Medulla oblongata (tissue), 1 donor: Measurements from ENCODE around the gene SHISA7.
"Not testable (repeated sequence)": the region's sequence is repeated elsewhere in the genome, so short reads cannot be mapped to it uniquely, and the experiment has no call there.

ENCODE experiments used
- DNase-seq: peaks from one replicate; pipeline ENCODE4 v3.0.0-alpha.2; 2015; ENCODE audit errors: extremely low spot score

SHISA7 gene

GRCh38 chr19:55463583-55464031 lies 20.5 kb upstream of the SHISA7 start:
- DNase-seq = no peak

GRCh38 chr19:55462722-55463121 lies 19.6 kb upstream of the SHISA7 start:
- no peak for DNase-seq

- no peak for DNase-seq
Measured at GRCh38 chr19:55461974-55462626, 19.0 kb upstream of the SHISA7 start.

- peak; percentile 100 for DNase-seq
Measured at GRCh38 chr19:55461259-55461973, 18.3 kb upstream of the SHISA7 start, which contains the start of gene ISOC2. TSS of gene ISOC2 (minus strand) at chr19:55461642. CDS start at chr19:55456486, 5,156 bp downstream.

GRCh38 chr19:55460670-55461258 lies 17.7 kb upstream of the SHISA7 start:
- DNase-seq = peak; percentile 54

GRCh38 chr19:55459950-55460657 lies 17.0 kb upstream of the SHISA7 start:
- DNase-seq = no peak

- no peak for DNase-seq
Measured at GRCh38 chr19:55459551-55459949, 16.4 kb upstream of the SHISA7 start.

GRCh38 chr19:55457683-55458457 lies 14.8 kb upstream of the SHISA7 start:
- DNase-seq = no peak

- no peak for DNase-seq
Measured at GRCh38 chr19:55456347-55456746, 13.2 kb upstream of the SHISA7 start.

GRCh38 chr19:55455576-55456235 lies 12.6 kb upstream of the SHISA7 start:
- no peak for DNase-seq

- peak; percentile 78 for DNase-seq
Measured at GRCh38 chr19:55454787-55455243, 11.7 kb upstream of the SHISA7 start.

- DNase-seq = no peak
Measured at GRCh38 chr19:55453511-55454260, 10.6 kb upstream of the SHISA7 start.

- peak; percentile 96 for DNase-seq
Measured at GRCh38 chr19:55452749-55453346, 9.7 kb upstream of the SHISA7 start.

- DNase-seq = peak; percentile 54
Measured at GRCh38 chr19:55451965-55452748, 9.1 kb upstream of the SHISA7 start.

- DNase-seq = no peak
Measured at GRCh38 chr19:55451163-55451964, 8.3 kb upstream of the SHISA7 start.

- no peak for DNase-seq
Measured at GRCh38 chr19:55449469-55449868, 6.4 kb upstream of the SHISA7 start.

- not testable (repeated sequence) for DNase-seq
Measured at GRCh38 chr19:55448175-55448490, 5.0 kb upstream of the SHISA7 start.
